GM18873 (cell line): Measurements from ENCODE around the gene MN1.
"Not testable (repeated sequence)": the region's sequence is repeated elsewhere in the genome, so short reads cannot be mapped to it uniquely, and the experiment has no call there.

ENCODE experiments used
- ATAC-seq: cut with Tn5 transposase; IDR thresholded peaks from one replicate; pipeline ENCODE4 v1.9.1; 2021; ENCODE audit warnings: mild to moderate bottlenecking, moderate library complexity, moderate number of reproducible peaks; ENCODE audit not compliant: unreplicated experiment, low FRiP score

The MN1 gene

DNA sequence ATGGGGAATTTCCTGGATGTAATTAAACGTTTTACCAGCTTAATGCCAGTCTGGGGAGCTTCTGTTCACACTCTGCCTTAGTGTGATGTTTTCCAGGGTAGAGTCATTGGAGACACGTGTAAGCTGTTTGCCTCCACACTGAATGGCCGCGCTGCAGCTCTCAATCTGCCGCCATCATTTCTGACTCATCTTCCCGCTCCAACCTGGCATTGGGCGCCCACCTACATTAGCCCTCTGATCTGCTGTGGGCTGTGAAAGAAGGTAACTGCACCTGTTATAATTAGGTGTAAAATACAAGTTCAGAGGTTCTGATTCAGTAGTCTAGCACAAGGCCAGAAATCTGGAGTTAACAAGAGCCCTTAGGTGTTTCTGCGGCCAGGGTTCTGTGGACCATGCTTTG is 54.6 kb downstream of the MN1 start:
- no peak for ATAC-seq

DNA sequence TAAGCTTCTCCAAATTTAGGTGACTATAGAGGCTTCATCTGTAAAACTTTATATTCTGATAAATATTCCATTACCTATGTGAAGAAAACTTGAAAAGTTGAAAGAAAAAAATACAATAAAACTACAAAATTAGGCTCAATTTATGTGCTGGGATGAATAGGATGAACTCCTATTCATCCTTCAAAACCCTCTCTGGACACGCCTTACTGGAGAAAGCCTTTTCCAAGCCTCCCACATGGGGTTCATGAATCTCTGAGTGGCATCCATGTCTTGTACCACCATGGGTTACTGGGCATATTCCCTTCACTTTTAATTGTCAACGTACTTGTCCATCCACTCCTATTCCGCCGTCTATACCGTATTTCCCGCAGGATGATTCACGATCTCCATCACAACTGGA is 55.7 kb downstream of the MN1 start:
- ATAC-seq, result no peak

DNA sequence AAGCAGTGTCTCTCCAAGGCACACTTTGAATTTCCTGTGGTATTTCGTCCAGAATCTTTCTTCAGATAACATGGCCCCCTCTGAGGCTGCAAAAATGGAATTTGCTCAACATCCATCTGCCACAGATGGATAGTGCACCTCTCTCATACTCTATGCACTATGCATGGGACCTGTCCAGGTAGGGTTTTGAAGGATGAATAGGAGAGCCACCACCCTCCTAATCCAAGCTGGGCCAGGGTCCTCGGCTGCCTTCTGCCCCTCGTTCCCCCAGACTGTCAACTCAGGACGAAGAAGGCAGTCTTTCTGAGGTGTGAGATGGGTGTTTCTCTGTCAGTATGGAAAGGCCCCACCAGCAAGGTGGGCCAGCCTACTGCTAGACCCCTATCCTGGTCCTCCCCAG is 56.4 kb downstream of the MN1 start:
- no peak for ATAC-seq

DNA sequence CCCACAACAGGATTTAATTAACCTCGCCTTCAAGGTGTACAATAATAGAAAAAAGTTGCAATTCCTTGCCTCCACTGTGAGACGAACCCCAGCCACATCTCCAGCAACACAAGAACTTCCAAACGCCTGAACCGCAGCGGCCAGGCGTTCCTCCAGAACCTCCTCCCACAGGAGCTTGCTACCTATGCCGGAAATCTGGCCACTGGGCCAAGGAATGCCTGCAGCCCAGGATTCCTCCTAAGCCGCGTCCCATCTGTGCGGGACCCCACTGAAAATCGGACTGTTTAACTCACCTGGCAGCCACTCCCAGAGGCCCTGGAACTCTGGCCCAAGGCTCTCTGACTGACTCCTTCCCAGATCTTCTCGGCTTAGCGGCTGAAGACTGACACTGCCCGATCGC is 57.5 kb downstream of the MN1 start:
- not testable (repeated sequence) for ATAC-seq

GRCh38 chr22:27740202-27740748 is 61.3 kb downstream of the MN1 start:
- no peak for ATAC-seq

DNA sequence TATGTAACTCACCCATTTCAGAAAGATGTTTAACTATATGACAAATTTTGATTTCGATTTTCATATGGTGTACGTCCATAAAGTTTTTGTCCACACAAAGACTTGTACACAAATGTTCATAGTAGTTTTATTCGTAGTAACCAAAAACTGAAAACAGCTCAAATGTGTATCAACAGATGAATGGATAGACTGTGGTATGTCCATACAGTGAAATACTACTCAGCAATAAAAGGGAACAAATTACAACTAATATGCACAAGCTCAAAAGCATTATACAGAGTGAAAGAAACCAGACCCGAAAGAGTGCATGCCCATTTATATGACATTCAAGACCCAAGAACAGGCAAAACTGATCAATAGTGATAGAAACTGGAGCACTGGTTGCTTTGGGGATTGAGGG is 64.0 kb downstream of the MN1 start:
- ATAC-seq, result no peak

DNA sequence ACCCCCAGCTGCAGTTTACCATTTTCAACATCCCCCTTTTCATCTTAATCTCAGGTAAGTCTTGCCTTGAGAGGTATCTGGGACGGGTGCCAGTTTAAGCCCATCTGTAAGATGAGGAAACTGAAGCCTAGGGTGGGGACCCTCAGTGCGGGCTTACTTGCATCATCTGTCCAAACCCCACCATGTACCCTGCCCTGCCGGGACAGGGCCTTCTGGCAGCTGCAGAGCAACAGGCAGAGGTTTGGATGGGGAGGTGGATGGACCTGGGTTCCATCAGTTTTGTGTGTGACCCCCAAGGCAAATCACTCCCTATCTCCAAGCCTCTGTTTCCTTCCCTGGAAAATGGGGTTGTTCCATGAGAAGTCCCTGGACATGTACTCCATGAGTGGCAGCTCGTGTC is 67.5 kb downstream of the MN1 start:
- ATAC-seq, result no peak

DNA sequence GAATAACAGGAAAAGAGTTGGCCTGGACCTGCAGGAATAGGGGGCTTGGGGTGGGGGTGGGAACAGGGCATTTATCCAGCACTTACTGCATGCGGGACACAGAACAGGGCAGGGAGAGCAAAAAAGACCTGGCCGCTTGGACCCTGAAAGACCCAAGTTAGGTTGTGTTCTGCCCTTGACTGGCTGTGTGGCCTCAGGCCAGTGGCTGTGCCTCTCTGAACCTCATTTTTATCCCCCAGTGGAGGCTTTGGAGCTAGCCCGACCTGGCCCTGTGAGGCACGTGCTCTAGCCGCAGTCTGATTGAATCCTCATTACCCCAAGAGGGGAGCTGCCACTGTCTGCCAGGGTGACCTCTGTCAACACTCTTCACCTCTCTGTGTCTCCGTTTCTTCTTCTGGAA is 68.7 kb downstream of the MN1 start:
- ATAC-seq, result no peak

DNA sequence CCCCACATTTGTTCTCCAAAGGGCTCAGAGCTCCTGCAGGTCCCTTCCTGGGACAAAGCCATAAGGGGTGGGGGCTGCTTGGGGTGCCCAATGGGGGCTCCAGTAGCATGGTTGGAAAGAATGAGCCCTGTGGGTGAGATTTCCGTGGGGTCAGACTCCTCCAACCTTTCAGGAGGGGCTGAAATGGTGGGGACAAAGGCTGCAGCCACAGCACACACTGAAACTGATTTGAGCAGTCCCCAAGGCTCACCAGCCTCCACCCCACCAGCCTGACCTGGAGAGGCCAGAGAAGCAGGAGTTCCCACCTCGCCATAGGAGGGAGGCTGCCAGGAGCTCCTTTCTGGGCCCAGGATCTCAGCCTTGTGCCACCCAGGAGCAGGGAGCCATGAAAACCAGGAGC is 69.2 kb downstream of the MN1 start:
- ATAC-seq, result no peak

- ATAC-seq, result no peak
These were observed 69.9 kb downstream of the MN1 start for GRCh38 chr22:27731621-27732020.

GRCh38 chr22:27730641-27731433 is 70.7 kb downstream of the MN1 start:
- no peak for ATAC-seq

GRCh38 chr22:27729246-27729645 is 72.3 kb downstream of the MN1 start:
- ATAC-seq, result no peak

DNA sequence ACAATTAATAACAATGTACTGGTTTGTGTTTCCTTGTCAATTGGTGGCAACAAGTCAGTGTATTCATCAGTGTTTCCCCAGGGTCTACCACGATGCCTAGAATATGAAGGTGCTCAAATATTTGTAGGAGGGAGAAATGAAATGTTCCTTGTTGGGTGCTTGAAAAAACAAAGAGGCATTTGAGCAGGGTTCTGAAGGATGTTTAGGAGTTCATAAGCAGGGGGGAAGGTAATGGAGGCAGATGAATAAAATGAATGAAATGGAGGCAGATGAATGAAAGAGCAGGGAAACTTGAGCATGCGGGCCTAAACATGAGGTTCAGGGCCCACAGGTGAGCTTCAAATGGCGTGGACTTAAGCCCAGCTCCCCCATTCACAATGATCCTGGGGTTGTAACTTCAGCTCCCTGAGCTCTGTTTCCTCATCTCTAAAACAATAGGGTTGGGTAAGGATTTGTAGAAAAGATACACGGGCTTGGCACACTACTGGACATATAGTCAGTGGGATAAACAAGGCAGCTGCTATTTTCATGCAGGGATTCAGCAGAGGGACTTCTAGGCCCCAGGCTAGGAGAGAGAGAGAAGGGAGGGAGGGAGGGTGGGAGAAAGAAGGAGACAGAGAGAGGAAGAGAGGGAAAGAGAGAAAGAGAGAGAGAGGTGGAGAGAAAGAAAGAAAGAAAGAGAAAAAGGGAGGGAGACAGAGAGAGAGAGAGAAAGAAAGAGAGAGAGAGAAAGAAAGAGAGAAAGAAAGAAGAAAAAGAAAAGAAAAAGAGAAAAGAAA is 73.7 kb downstream of the MN1 start:
- no peak for ATAC-seq

DNA sequence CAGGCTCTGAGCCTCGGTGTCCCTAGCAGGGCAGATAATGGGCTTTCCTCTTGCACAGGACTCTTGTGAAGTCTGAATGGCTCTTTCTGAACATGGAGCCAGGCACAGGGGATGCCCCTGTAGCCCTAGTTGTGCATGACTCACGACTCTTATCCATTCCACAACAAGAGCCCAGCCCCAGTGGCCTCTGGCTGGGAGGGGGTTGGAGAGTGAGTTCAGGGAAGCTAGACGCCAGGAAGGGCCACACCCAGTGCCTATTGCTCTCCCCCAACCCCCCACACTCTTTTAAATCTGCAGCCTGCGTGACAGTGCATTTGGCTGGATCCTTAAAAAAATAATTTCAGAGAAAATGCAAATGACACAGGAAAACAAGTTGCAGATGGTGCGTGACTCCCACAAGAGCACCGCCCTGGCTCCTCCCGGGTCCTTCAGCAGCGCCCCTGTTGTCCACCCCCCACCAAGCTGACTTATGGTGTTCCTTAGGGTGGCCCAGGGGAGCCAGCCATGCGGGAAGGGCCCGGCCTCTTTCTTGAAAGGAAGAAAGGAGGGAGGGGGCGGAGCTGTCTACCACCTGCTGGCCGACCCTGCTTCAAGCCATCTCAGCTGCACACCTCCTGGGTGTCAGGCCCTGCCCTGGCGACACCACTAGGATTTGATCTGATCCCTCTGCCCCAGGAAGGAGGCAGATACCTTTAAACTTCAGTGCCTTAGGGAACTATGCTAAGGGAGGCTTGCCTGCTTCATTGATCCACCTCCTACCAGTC is 74.7 kb downstream of the MN1 start:
- no peak for ATAC-seq

- no peak for ATAC-seq
These were observed 75.2 kb downstream of the MN1 start for GRCh38 chr22:27726331-27726685.

DNA sequence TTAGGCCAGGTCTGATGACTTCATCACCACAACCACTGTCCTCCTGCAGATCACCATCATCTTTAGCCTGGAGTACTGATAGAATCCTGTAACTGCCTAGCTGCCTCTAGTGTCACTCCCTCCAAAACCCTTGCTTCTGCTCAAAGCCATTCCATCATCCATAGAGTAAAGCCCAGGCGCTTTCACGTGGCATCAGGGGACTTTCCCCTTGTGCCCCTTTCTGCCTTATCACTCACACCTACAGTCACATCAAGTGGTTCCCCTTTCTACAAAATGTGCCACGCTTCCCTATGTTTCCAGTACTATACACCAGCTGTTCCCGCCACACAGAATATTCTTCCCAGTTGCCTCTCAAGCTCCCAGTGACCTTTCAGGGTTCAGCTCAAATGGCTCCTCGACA is 75.9 kb downstream of the MN1 start:
- no peak for ATAC-seq

DNA sequence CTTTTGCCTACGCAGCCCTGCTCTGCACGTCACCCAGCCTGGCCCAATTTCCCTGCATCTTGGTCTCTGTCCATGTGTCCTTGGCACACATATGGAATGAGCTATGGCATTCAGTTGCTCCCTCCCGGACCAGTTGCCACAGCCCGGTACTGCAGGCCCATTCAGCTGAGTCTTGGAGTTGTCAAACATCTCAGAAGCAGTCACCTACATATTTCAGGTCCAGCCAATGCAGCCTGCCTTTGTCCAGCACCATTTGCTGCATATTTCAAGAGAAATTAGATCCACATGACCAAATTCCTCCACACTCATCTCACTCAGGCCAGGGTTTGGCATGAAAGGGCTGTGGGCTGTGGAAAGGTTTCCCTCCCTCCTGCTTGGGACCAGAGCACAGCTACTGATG is 76.8 kb downstream of the MN1 start:
- ATAC-seq, result no peak

GRCh38 chr22:27724157-27724556 is 77.4 kb downstream of the MN1 start:
- ATAC-seq, result no peak

GRCh38 chr22:27723708-27724107 is 77.8 kb downstream of the MN1 start:
- ATAC-seq, result no peak

DNA sequence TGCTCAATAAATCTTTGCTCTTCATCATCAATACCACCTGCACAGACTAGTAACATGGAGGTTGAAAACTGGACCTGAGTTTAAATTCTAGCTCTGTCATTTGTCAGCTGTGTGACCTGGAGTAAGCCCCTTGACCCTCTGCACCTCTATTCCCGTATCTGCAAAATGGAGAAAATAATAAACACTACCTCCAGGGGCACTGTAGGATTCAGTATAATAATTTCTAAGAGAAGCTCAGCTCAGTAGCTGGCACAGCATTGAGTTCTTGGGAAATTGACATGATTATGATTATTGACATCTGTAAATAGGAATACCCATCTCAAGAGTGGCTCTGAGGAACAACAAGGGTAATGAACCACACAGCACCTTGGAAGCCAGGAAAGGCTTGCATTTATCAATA is 78.4 kb downstream of the MN1 start:
- no peak for ATAC-seq

DNA sequence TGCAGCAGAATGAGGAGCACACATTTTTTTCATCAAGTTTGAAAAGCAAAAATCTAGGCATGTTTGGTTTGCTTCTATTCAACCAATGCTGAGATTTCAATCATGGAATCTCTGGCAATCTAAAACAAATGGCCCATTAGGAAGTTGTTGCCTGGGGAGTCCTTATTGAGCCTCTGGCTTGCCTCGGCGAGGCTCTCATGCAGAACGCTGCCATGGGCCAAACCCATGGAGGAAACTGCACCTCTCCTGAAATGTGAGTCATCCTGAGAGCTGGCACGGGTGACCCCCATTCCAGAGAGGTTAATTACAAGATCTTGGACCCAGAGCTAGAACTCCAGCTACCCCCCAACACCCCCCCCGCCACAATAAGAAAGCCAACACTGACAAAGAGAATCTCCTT is 80.7 kb downstream of the MN1 start:
- no peak for ATAC-seq
